ENCODE measurements around the gene SUSD6.

Gene SUSD6

GRCh38 chr14:69611172-69612013 is at the start of gene SUSD6:
Gene SUSD6, plus strand, starts transcription at chr14:69611596. Its CDS starts 46,997 bp downstream, at chr14:69658593.
- peak; percentile 87 for DNase-seq

GRCh38 chr14:69561893-69562292 is 49.5 kb upstream of the SUSD6 start:
- DNase-seq = no peak

- no peak for DNase-seq
Measured at GRCh38 chr14:69567563-69567962, 43.8 kb upstream of the SUSD6 start.

- DNase-seq = no peak
Measured at GRCh38 chr14:69569859-69570258, 41.5 kb upstream of the SUSD6 start.

GRCh38 chr14:69570836-69571330 is 40.5 kb upstream of the SUSD6 start:
- no peak for DNase-seq

- no peak for DNase-seq
Measured at GRCh38 chr14:69571449-69572029, 39.9 kb upstream of the SUSD6 start.

- no peak for DNase-seq
Measured at GRCh38 chr14:69572030-69572840, 39.2 kb upstream of the SUSD6 start.

- DNase-seq = no peak
Measured at GRCh38 chr14:69572841-69573135, 38.6 kb upstream of the SUSD6 start.

GRCh38 chr14:69573205-69573830 is 38.1 kb upstream of the SUSD6 start:
- peak; percentile 19 for DNase-seq

GRCh38 chr14:69573831-69574262 is 37.5 kb upstream of the SUSD6 start:
- DNase-seq = no peak

- DNase-seq = peak; percentile 80
Measured at GRCh38 chr14:69574263-69574953, 37.0 kb upstream of the SUSD6 start, which contains the start of gene CCDC177. Gene CCDC177, minus strand, starts transcription at chr14:69574871. Its CDS starts 1,249 bp downstream, at chr14:69573622.

- no peak for DNase-seq
Measured at GRCh38 chr14:69574954-69575295, 36.5 kb upstream of the SUSD6 start.

GRCh38 chr14:69579476-69579875 is 31.9 kb upstream of the SUSD6 start:
- no peak for DNase-seq

- no peak for DNase-seq
Measured at GRCh38 chr14:69580009-69580577, 31.3 kb upstream of the SUSD6 start.

- DNase-seq = no peak
Measured at GRCh38 chr14:69581316-69581935, 30.0 kb upstream of the SUSD6 start.

GRCh38 chr14:69582212-69582611 is 29.2 kb upstream of the SUSD6 start:
- no peak for DNase-seq

- no peak for DNase-seq
Measured at GRCh38 chr14:69582829-69583228, 28.6 kb upstream of the SUSD6 start.

GRCh38 chr14:69584389-69584788 is 27.0 kb upstream of the SUSD6 start:
- DNase-seq = no peak

GRCh38 chr14:69586404-69586803 is 25.0 kb upstream of the SUSD6 start:
- DNase-seq = no peak

GRCh38 chr14:69587389-69587788 is 24.0 kb upstream of the SUSD6 start:
- no peak for DNase-seq

- no peak for DNase-seq
Measured at GRCh38 chr14:69591317-69591716, 20.1 kb upstream of the SUSD6 start.

Measured in stimulated activated CD4-positive, alpha-beta T cell treated with anti-CD3 and anti-CD28 coated beads, Interleukin-12 subunit alpha, Interleukin-12 subunit beta, amount 100 ng/mL, for 4 hours (primary cell).